OCI-LY3 (cell line): ENCODE measurements around the gene ZBTB7C.

Source experiments
- EZH2phosphoT487 ChIP-seq: fragments of 200-600 bp; shearing (Covaris generic); IDR thresholded peaks from 2 replicates; pipeline ENCODE4 v1.6.1; 2018; ENCODE audit warnings: antibody characterized with exemption, mixed run types, low read depth
- TF ChIP-seq, protein P1 (sequence below): fragments of 200-600, 300-600 bp; sonication (generic); IDR thresholded peaks from 2 replicates; pipeline ENCODE4 v1.5.1; 2014; ENCODE audit warnings: antibody characterized with exemption, low read length, low read depth

GRCh38 chr18:47997338-47997780 is 411.8 kb downstream of the ZBTB7C start:
- TF ChIP-seq, protein P1, sequence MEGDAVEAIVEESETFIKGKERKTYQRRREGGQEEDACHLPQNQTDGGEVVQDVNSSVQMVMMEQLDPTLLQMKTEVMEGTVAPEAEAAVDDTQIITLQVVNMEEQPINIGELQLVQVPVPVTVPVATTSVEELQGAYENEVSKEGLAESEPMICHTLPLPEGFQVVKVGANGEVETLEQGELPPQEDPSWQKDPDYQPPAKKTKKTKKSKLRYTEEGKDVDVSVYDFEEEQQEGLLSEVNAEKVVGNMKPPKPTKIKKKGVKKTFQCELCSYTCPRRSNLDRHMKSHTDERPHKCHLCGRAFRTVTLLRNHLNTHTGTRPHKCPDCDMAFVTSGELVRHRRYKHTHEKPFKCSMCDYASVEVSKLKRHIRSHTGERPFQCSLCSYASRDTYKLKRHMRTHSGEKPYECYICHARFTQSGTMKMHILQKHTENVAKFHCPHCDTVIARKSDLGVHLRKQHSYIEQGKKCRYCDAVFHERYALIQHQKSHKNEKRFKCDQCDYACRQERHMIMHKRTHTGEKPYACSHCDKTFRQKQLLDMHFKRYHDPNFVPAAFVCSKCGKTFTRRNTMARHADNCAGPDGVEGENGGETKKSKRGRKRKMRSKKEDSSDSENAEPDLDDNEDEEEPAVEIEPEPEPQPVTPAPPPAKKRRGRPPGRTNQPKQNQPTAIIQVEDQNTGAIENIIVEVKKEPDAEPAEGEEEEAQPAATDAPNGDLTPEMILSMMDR: peak; percentile 87
- no peak for TF ChIP-seq EZH2phosphoT487
